GM21360 (cell line): Measurements from ENCODE around the gene TUBA1C.

ENCODE experiments used
- ATAC-seq: cut with Tn5 transposase; IDR thresholded peaks from one replicate; pipeline ENCODE4 v1.9.1; 2021; ENCODE audit warnings: mild to moderate bottlenecking, moderate library complexity; ENCODE audit not compliant: unreplicated experiment

Gene TUBA1C

DNA sequence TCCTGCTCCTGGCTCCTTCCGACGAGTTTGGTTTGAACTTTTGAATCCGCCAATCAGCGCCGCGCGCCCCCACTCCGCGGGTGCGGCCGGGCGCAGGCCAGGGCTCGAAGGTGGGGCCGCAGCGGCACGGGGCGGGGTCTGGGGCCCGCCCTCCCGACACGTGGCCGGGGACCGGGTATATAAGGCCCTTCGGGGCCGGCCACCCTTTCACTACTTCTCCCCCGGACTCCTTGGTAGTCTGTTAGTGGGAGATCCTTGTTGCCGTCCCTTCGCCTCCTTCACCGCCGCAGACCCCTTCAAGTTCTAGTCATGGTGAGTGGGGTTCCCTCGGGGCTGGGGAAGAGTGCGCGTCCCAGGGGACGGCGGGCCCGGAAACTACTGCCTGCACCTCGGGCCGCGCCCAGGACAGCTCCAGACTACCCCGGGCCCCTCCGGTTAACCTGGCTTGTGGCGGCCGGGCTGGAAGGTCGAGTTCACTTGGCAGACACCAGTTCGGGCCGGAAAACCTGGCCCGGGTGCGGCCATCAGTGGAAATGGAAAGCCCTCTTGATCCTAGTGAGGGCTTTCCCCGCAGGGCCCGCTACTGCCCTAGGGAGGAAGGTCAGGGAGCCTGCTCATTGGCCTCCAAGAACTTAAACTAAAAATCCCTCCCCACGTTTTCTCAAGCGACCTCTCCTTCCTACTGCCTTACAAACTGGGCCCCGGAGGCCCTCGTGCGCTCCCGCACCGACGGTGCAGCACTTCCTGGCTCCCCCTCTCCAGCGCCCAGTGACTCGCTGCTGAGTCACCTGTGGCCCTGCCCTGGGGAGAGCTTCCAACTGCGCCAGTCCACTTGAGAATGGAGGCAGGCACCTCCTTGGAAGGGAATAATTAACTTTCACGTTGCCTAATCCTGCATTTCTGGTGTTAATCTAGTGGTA, at the start of gene TUBA1C:
TSS of gene TUBA1C (plus strand) at position 210 of the 920 bp plus-strand sequence. CDS start at position 310, 100 bp downstream.
- ATAC-seq = peak; percentile 76

- no peak for ATAC-seq
Measured at GRCh38 chr12:49219417-49220026, 45.4 kb upstream of the TUBA1C start.

GRCh38 chr12:49220972-49221371, 43.9 kb upstream of the TUBA1C start:
- ATAC-seq = no peak

DNA sequence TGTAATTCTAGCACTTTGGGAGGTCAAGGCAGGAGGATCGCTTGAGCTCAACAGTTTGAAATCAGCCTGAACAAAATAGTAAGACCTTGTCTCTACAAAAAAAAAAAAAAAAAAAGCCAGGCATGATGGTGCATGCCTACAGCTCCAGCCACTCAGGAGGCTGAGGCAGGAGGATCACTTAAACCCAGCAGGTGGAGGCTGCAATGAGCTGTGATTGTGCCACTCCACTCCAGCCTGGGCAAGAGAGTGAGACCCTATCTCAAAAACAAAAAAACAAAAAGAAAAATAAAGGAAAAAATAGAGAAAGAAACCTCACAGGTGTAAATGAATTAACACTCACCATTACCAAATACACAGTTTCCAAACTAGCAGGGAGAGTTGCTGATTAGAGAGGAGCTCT, 41.8 kb upstream of the TUBA1C start:
- ATAC-seq = no peak

DNA sequence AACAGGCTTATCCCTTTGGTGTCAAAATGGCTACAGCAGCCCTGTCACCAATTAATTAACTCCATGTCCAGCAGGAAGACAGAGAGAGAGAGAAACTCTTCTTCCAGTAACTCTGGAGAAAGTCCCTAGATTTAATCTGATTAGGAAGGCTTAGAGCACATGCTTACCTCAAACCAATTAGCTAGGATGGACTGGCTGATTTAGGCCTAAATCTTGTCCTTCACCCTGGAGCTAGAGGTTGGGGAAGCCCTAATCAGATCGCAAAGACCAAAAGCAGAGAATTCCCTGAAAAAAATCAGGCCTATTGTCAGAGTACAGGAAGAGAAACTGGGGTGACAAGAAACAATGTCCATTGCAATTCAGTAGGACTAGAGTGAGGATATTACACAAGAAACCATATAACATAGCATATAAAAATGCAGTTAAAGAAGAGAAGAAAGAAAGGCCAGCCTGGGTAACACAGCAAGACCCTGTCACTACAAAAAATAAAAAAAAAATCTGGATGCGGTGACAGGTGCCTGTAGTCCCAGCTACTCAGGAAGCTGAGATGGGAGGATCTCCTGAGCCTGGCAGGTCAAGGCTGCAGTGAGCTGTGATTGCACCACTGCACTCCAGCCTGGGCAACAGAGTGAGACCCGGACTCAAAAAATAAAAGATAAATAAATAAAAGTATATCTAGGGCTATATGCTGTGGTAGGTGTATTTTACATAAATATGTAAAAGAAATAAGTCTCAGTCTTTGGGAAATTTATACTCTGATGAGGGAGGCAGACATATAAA, 41.1 kb upstream of the TUBA1C start:
- ATAC-seq = no peak

- no peak for ATAC-seq
Measured at GRCh38 chr12:49225576-49226166, 39.2 kb upstream of the TUBA1C start.

- ATAC-seq = no peak
Measured at GRCh38 chr12:49227713-49228112, 37.2 kb upstream of the TUBA1C start.

- no peak for ATAC-seq
Measured at GRCh38 chr12:49228653-49229052, 36.2 kb upstream of the TUBA1C start.

GRCh38 chr12:49230176-49230804, 34.6 kb upstream of the TUBA1C start:
- no peak for ATAC-seq

- ATAC-seq = no peak
Measured at GRCh38 chr12:49230805-49231194, 34.1 kb upstream of the TUBA1C start.

GRCh38 chr12:49231878-49232655, 32.8 kb upstream of the TUBA1C start:
- ATAC-seq = no peak

GRCh38 chr12:49232940-49233841, 31.7 kb upstream of the TUBA1C start:
- no peak for ATAC-seq

GRCh38 chr12:49233842-49234526, 30.9 kb upstream of the TUBA1C start:
- ATAC-seq = peak; percentile 55

DNA sequence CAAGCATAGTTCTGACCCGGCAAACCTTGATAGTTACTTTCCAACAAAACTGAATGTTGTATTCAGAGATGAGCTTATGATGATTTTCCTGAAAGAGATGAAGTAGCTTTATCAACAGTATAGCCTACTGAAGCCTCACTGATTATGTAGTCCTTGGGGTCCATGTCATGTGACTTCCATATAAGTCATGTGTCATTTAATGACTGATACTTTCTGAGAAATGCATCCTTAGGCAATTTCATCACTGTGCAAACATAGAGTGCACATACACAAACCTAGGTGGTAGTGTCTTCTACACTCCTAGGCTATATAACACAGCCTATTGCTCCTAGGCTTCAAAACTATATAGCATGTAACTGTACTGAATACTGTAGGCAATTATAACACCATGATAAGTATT, 28.5 kb upstream of the TUBA1C start:
- no peak for ATAC-seq

- no peak for ATAC-seq
Measured at GRCh38 chr12:49243631-49244030, 21.3 kb upstream of the TUBA1C start.

- ATAC-seq = no peak
Measured at GRCh38 chr12:49244176-49244575, 20.7 kb upstream of the TUBA1C start.

GRCh38 chr12:49251357-49251756, 13.5 kb upstream of the TUBA1C start:
- ATAC-seq = no peak

- no peak for ATAC-seq
Measured at GRCh38 chr12:49253033-49253623, 11.8 kb upstream of the TUBA1C start.
